ENCODE data around the gene CD2AP. TPM values are rescaled to one million over a fixed set of nuclear protein-coding genes. Genes with fewer than 3 reads are reported as not detected.

Gene CD2AP
- total and polyA plus RNA-seq, 4 donors: 14.2 to 104 (median 21.7) TPM

GRCh38 chr6:47481806-47482205, 4.2 kb downstream of the CD2AP start:
- no peak for DNase-seq
- H3K4me3 ChIP-seq: no peak overlapping the region
- peaks cover 3 to 13% (median 10%) of the 10 kb centered on the region in 5 donors for H3K4me1 ChIP-seq (ENCODE audit: control insufficient read depth in 5 of 5, insufficient read depth in 5 of 5, low read length in 5 of 5)
- no peaks in the 10 kb centered on the region for H3K27me3 ChIP-seq (ENCODE audit: control insufficient read depth in 3 of 3, insufficient read depth in 3 of 3, low read length in 2 of 3)
- no peaks in the 10 kb centered on the region for H3K9me3 ChIP-seq (ENCODE audit: control insufficient read depth in 4 of 4, insufficient read depth in 3 of 4, low read length in 3 of 4)
- H3K9ac ChIP-seq (ENCODE audit: insufficient read depth in 1 of 2, low read length in 2 of 2): no peak overlapping the region
- no peak for ATAC-seq (ENCODE audit: insufficient read depth, low FRiP score)
- no peaks in the 10 kb centered on the region for H3K36me3 ChIP-seq (ENCODE audit: control insufficient read depth in 4 of 4, insufficient read depth in 4 of 4, low read length in 4 of 4)
- H3K27ac ChIP-seq (ENCODE audit: low read depth in 1 of 2, low read length in 1 of 2): no peak overlapping the region
- no peak for TF ChIP-seq CTCF (IDR thresholded peaks at IDR 0.05; ENCODE audit: control extremely low read depth, extremely low read depth)

GRCh38 chr6:47483516-47483852, 5.9 kb downstream of the CD2AP start:
- no peak for DNase-seq
- Histone ChIP-seq H3K27ac (ENCODE audit: low read depth in 1 of 2, low read length in 1 of 2) (no peak overlapping the region), H3K9ac (ENCODE audit: insufficient read depth in 1 of 2, low read length in 2 of 2) (no peak overlapping the region), H3K4me1 (ENCODE audit: control insufficient read depth in 5 of 5, insufficient read depth in 5 of 5, low read length in 5 of 5) (peaks cover 3 to 11% (median 10%) of the 10 kb centered on the region in 5 donors), H3K36me3 (ENCODE audit: control insufficient read depth in 4 of 4, insufficient read depth in 4 of 4, low read length in 4 of 4) (no peaks in the 10 kb centered on the region), H3K4me3 (no peak overlapping the region), H3K9me3 (ENCODE audit: control insufficient read depth in 4 of 4, insufficient read depth in 3 of 4, low read length in 3 of 4) (no peaks in the 10 kb centered on the region), H3K27me3 (ENCODE audit: control insufficient read depth in 3 of 3, insufficient read depth in 3 of 3, low read length in 2 of 3) (no peaks in the 10 kb centered on the region)
- ATAC-seq (ENCODE audit: insufficient read depth, low FRiP score): no peak
- no peak for TF ChIP-seq CTCF (IDR thresholded peaks at IDR 0.05; ENCODE audit: control extremely low read depth, extremely low read depth)

GRCh38 chr6:47483853-47484546, 6.4 kb downstream of the CD2AP start:
- no peak overlapping the region for H3K27ac ChIP-seq (ENCODE audit: low read depth in 1 of 2, low read length in 1 of 2)
- no peaks in the 10 kb centered on the region for H3K36me3 ChIP-seq (ENCODE audit: control insufficient read depth in 4 of 4, insufficient read depth in 4 of 4, low read length in 4 of 4)
- TF ChIP-seq CTCF (IDR thresholded peaks at IDR 0.05; ENCODE audit: control extremely low read depth, extremely low read depth): no peak
- no peak for DNase-seq
- no peaks in the 10 kb centered on the region for H3K9me3 ChIP-seq (ENCODE audit: control insufficient read depth in 4 of 4, insufficient read depth in 3 of 4, low read length in 3 of 4)
- peaks cover 3 to 11% (median 10%) of the 10 kb centered on the region in 5 donors for H3K4me1 ChIP-seq (ENCODE audit: control insufficient read depth in 5 of 5, insufficient read depth in 5 of 5, low read length in 5 of 5)
- H3K4me3 ChIP-seq: no peak overlapping the region
- no peak overlapping the region for H3K9ac ChIP-seq (ENCODE audit: insufficient read depth in 1 of 2, low read length in 2 of 2)
- no peaks in the 10 kb centered on the region for H3K27me3 ChIP-seq (ENCODE audit: control insufficient read depth in 3 of 3, insufficient read depth in 3 of 3, low read length in 2 of 3)
- ATAC-seq (ENCODE audit: insufficient read depth, low FRiP score): no peak
- 0 to 29% methylated on average over 1 of the region's 1 CpG for WGBS, 2 donors

- no peak overlapping the region for H3K9ac ChIP-seq (ENCODE audit: insufficient read depth in 1 of 2, low read length in 2 of 2)
- H3K9me3 ChIP-seq (ENCODE audit: control insufficient read depth in 4 of 4, insufficient read depth in 3 of 4, low read length in 3 of 4): no peaks in the 10 kb centered on the region
- H3K27ac ChIP-seq (ENCODE audit: low read depth in 1 of 2, low read length in 1 of 2): no peak overlapping the region
- no peaks in the 10 kb centered on the region for H3K36me3 ChIP-seq (ENCODE audit: control insufficient read depth in 4 of 4, insufficient read depth in 4 of 4, low read length in 4 of 4)
- peaks cover 3 to 11% (median 4%) of the 10 kb centered on the region in 5 donors for H3K4me1 ChIP-seq (ENCODE audit: control insufficient read depth in 5 of 5, insufficient read depth in 5 of 5, low read length in 5 of 5)
- DNase-seq (no peak), ATAC-seq (ENCODE audit: insufficient read depth, low FRiP score) (no peak)
- WGBS, 2 donors: 87 to 90% methylated on average over 3 of the region's 3 CpGs
- no peaks in the 10 kb centered on the region for H3K27me3 ChIP-seq (ENCODE audit: control insufficient read depth in 3 of 3, insufficient read depth in 3 of 3, low read length in 2 of 3)
- no peak overlapping the region for H3K4me3 ChIP-seq
- TF ChIP-seq CTCF (IDR thresholded peaks at IDR 0.05; ENCODE audit: control extremely low read depth, extremely low read depth): no peak
These were observed 7.0 kb downstream of the CD2AP start for GRCh38 chr6:47484616-47485015.

Measured in lung (tissue), 12 donors.